ENCODE results near the gene RNF123.

GRCh38 chr3:49727924-49728361 lies 38.6 kb downstream of the RNF123 start:
- no peak for TF ChIP-seq POLR2A (IDR thresholded peaks at IDR 0.05; ENCODE audit: low read depth, low read length)
- no peak for TF ChIP-seq CTCF (IDR thresholded peaks at IDR 0.05 in 2 of 3, conservative IDR thresholded peaks at IDR 0.05 in 1 of 3; ENCODE audit: control insufficient read depth in 2 of 3, extremely low read depth in 1 of 3, insufficient read depth in 1 of 3, low read depth in 3 of 3, low read length in 3 of 3)
- no peak for TF ChIP-seq BACH1 (IDR thresholded peaks at IDR 0.05; ENCODE audit: borderline replicate concordance)
- no peak for TF ChIP-seq ESRRA (IDR thresholded peaks at IDR 0.05; ENCODE audit: low read length)
